H1 (cell line): Measurements from ENCODE around the gene VWA3B.

Experiments used
- POLR2AphosphoS5 ChIP-seq: IDR thresholded peaks from 2 replicates; pipeline ENCODE4 v1.6.1; 2011; ENCODE audit warnings: low read depth, low read length
- TF ChIP-seq, protein P1 (sequence below): IDR thresholded peaks from 2 replicates; pipeline ENCODE4 v1.6.1; 2011; ENCODE audit warnings: low read length, improper control_type of control experiment

DNA sequence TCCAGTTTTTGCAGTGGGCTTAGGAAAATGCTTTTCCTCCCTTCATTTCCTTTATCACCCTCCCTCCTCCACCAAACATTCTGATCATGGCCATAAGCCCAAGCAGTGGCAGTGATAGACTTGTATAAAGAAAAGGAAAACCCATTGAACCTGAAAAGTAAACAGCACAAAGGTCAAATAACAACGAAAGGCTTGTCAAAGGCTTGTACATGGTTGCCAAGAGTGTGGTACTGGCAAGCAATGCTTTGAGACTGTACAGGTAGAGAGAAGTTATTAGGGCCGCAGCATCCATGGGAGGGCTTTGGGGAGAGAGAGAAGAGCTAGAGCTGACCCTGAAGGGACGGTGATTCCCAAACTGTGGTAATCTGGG is 2.1 kb upstream of the VWA3B start:
- TF ChIP-seq POLR2AphosphoS5, result no peak
- TF ChIP-seq, protein P1, sequence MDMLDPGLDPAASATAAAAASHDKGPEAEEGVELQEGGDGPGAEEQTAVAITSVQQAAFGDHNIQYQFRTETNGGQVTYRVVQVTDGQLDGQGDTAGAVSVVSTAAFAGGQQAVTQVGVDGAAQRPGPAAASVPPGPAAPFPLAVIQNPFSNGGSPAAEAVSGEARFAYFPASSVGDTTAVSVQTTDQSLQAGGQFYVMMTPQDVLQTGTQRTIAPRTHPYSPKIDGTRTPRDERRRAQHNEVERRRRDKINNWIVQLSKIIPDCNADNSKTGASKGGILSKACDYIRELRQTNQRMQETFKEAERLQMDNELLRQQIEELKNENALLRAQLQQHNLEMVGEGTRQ, result no peak
